ENCODE data around the gene PSMC3. TPM values are rescaled to one million over a fixed set of nuclear protein-coding genes. Genes with fewer than 3 reads are reported as not detected.

Gene PSMC3
- total and polyA plus RNA-seq, 2 of the 13 experiments (the other 11 are each of a cell fraction or from before 2014, with no cell fraction given): 75.8 to 214 TPM

DNA sequence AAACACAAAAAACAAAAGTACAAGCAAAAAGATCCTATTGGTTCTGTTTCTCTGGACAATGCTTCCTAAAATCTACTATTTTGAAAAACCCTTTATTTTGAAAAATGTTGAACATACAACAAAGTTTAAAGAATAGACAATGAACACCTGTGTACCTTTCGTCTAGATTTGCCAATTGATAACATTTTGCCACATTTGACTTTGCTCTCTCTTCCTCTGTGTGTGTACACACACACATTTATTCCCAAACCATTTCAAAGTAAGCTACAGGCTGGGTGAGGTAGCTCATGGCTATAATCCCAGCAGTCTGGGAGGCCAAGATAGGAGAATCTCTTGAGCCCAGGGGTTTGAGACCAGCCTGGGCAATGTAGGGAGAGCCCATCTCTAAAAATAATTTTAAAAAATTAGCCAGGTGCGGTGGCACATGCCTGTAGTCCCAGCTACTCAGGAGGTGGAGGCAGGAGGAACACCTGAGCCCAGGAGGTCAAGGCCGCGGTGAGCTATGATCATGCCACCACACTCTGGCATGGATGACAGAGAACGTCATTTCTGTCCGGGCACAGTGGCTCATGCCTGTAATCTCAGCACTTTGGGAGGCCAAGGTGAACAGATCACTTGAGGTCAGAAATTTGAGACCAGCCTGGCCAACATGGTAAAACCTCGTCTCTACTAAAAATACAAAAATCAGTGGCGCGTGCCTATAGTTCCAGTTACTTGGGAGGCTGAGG, 5.3 kb upstream of the PSMC3 start (continued):
- TF ChIP-seq, protein P1, sequence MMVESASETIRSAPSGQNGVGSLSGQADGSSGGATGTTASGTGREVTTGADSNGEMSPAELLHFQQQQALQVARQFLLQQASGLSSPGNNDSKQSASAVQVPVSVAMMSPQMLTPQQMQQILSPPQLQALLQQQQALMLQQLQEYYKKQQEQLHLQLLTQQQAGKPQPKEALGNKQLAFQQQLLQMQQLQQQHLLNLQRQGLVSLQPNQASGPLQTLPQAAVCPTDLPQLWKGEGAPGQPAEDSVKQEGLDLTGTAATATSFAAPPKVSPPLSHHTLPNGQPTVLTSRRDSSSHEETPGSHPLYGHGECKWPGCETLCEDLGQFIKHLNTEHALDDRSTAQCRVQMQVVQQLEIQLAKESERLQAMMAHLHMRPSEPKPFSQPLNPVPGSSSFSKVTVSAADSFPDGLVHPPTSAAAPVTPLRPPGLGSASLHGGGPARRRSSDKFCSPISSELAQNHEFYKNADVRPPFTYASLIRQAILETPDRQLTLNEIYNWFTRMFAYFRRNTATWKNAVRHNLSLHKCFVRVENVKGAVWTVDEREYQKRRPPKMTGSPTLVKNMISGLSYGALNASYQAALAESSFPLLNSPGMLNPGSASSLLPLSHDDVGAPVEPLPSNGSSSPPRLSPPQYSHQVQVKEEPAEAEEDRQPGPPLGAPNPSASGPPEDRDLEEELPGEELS (CRISPR knock-in tag; IDR thresholded peaks at IDR 0.05): peak; percentile 49
- TF ChIP-seq ZNF790 (CRISPR knock-in tag; IDR thresholded peaks at IDR 0.05; ENCODE audit: borderline replicate concordance) (no peak), RAD21 (CRISPR knock-in tag; IDR thresholded peaks at IDR 0.05) (no peak), SALL1 (CRISPR knock-in tag; IDR thresholded peaks at IDR 0.05) (peak; percentile 28), NR2F6 (IDR thresholded peaks at IDR 0.05) (no peak; the same call in none of the 2 replicates), NR2F6 (CRISPR knock-in tag; IDR thresholded peaks at IDR 0.05) (peak; percentile 75), NCOR1 (IDR thresholded peaks at IDR 0.05; ENCODE audit: borderline replicate concordance, low read length) (peak; percentile 68; the same call in 1 of the 2 replicates), ZMYM2 (CRISPR knock-in tag; IDR thresholded peaks at IDR 0.05) (peak; percentile 59), PHF21A (CRISPR knock-in tag; IDR thresholded peaks at IDR 0.05) (peak; percentile 45; the same call in 1 of the 2 replicates), SIX4 (CRISPR knock-in tag; IDR thresholded peaks at IDR 0.05) (no peak), CENPT (CRISPR knock-in tag; IDR thresholded peaks at IDR 0.05; ENCODE audit: low read depth) (no peak), BCL6 (CRISPR knock-in tag; IDR thresholded peaks at IDR 0.05) (0 out of 2 replicates have a peak, but pooled peaks have one; percentile 19), MED13 (CRISPR knock-in tag; IDR thresholded peaks at IDR 0.05) (no peak), ZNF605 (CRISPR knock-in tag; IDR thresholded peaks at IDR 0.05) (0 out of 2 replicates have a peak, but pooled peaks have one; percentile 42)
- TF ChIP-seq, protein P2, sequence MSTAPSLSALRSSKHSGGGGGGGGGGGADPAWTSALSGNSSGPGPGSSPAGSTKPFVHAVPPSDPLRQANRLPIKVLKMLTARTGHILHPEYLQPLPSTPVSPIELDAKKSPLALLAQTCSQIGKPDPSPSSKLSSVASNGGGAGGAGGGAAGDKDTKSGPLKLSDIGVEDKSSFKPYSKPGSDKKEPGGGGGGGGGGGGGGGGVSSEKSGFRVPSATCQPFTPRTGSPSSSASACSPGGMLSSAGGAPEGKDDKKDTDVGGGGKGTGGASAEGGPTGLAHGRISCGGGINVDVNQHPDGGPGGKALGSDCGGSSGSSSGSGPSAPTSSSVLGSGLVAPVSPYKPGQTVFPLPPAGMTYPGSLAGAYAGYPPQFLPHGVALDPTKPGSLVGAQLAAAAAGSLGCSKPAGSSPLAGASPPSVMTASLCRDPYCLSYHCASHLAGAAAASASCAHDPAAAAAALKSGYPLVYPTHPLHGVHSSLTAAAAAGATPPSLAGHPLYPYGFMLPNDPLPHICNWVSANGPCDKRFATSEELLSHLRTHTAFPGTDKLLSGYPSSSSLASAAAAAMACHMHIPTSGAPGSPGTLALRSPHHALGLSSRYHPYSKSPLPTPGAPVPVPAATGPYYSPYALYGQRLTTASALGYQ (CRISPR knock-in tag; IDR thresholded peaks at IDR 0.05): no peak
- TF ChIP-seq, protein P3, sequence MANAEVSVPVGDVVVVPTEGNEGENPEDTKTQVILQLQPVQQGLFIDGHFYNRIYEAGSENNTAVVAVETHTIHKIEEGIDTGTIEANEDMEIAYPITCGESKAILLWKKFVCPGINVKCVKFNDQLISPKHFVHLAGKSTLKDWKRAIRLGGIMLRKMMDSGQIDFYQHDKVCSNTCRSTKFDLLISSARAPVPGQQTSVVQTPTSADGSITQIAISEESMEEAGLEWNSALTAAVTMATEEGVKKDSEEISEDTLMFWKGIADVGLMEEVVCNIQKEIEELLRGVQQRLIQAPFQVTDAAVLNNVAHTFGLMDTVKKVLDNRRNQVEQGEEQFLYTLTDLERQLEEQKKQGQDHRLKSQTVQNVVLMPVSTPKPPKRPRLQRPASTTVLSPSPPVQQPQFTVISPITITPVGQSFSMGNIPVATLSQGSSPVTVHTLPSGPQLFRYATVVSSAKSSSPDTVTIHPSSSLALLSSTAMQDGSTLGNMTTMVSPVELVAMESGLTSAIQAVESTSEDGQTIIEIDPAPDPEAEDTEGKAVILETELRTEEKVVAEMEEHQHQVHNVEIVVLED (CRISPR knock-in tag; IDR thresholded peaks at IDR 0.05; ENCODE audit: borderline replicate concordance): no peak
- TF ChIP-seq, protein P4, sequence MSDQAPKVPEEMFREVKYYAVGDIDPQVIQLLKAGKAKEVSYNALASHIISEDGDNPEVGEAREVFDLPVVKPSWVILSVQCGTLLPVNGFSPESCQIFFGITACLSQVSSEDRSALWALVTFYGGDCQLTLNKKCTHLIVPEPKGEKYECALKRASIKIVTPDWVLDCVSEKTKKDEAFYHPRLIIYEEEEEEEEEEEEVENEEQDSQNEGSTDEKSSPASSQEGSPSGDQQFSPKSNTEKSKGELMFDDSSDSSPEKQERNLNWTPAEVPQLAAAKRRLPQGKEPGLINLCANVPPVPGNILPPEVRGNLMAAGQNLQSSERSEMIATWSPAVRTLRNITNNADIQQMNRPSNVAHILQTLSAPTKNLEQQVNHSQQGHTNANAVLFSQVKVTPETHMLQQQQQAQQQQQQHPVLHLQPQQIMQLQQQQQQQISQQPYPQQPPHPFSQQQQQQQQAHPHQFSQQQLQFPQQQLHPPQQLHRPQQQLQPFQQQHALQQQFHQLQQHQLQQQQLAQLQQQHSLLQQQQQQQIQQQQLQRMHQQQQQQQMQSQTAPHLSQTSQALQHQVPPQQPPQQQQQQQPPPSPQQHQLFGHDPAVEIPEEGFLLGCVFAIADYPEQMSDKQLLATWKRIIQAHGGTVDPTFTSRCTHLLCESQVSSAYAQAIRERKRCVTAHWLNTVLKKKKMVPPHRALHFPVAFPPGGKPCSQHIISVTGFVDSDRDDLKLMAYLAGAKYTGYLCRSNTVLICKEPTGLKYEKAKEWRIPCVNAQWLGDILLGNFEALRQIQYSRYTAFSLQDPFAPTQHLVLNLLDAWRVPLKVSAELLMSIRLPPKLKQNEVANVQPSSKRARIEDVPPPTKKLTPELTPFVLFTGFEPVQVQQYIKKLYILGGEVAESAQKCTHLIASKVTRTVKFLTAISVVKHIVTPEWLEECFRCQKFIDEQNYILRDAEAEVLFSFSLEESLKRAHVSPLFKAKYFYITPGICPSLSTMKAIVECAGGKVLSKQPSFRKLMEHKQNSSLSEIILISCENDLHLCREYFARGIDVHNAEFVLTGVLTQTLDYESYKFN (CRISPR knock-in tag; conservative IDR thresholded peaks at IDR 0.05): peak; percentile 84
